Activated CD4-positive, alpha-beta T cell treated with anti-CD3 and anti-CD28 coated beads for 4 hours (primary cell): Measurements from ENCODE around the gene USP17L5.
"Not testable (repeated sequence)": the region's sequence is repeated elsewhere in the genome, so short reads cannot be mapped to it uniquely, and the experiment has no call there.

Source experiments
- DNase-seq, 2 donors: peaks; one replicate each; pipeline ENCODE4 v3.0.0-alpha.2; 2020

The USP17L5 gene

GRCh38 chr4:9339103-9339502 is at the start of gene USP17L5:
TSS of gene USP17L5 (plus strand) at chr4:9339403. CDS start at chr4:9339403, 0 bp downstream.
- not testable (repeated sequence) for DNase-seq

- not testable (repeated sequence) for DNase-seq
These were observed 15.0 kb upstream of the USP17L5 start for GRCh38 chr4:9324191-9324590.

- DNase-seq, result not testable (repeated sequence)
These were observed 14.3 kb upstream of the USP17L5 start, which contains the start of gene USP17L24 for GRCh38 chr4:9324865-9325264. TSS of gene USP17L24 (plus strand) at chr4:9325165. CDS start at chr4:9325165, 0 bp downstream.

GRCh38 chr4:9329611-9330010 is 9.6 kb upstream of the USP17L5 start, which contains the start of gene USP17L25:
TSS of gene USP17L25 (plus strand) at chr4:9329911. CDS start at chr4:9329911, 0 bp downstream.
- not testable (repeated sequence) for DNase-seq

DNA sequence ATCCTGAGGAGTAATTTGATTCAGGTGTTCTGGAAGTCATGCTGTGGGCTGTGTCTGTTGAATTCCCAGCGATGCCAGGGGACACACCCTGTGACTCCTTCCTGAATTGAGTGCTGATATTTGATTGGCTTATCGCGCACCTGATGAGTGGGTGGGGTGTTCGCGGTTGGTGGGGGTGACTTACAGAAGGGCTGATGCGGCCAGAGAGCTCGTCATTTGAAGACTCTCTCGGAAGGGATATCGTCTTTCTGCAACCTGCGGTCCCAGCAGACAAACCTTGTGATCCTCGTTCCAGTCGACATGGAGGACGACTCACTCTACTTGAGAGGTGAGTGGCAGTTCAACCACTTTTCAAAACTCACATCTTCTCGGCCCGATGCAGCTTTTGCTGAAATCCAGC is 4.8 kb upstream of the USP17L5 start, which contains the start of gene USP17L26:
TSS of gene USP17L26 (plus strand) at position 301 of the 400 bp plus-strand sequence. CDS start at position 301, 0 bp downstream.
- not testable (repeated sequence) for DNase-seq

GRCh38 chr4:9343848-9344247 is 4.6 kb downstream of the USP17L5 start, which contains the start of gene USP17L27:
TSS of gene USP17L27 (plus strand) at chr4:9344148. CDS start at chr4:9344148, 0 bp downstream.
- not testable (repeated sequence) for DNase-seq

DNA sequence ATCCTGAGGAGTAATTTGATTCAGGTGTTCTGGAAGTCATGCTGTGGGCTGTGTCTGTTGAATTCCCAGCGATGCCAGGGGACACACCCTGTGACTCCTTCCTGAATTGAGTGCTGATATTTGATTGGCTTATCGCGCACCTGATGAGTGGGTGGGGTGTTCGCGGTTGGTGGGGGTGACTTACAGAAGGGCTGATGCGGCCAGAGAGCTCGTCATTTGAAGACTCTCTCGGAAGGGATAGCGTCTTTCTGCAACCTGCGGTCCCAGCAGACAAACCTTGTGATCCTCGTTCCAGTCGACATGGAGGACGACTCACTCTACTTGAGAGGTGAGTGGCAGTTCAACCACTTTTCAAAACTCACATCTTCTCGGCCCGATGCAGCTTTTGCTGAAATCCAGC is 9.4 kb downstream of the USP17L5 start, which contains the start of gene USP17L28:
TSS of gene USP17L28 (plus strand) at position 301 of the 400 bp plus-strand sequence. CDS start at position 301, 0 bp downstream.
- not testable (repeated sequence) for DNase-seq

GRCh38 chr4:9350866-9351265 is 11.7 kb downstream of the USP17L5 start:
- DNase-seq, result not testable (repeated sequence)

DNA sequence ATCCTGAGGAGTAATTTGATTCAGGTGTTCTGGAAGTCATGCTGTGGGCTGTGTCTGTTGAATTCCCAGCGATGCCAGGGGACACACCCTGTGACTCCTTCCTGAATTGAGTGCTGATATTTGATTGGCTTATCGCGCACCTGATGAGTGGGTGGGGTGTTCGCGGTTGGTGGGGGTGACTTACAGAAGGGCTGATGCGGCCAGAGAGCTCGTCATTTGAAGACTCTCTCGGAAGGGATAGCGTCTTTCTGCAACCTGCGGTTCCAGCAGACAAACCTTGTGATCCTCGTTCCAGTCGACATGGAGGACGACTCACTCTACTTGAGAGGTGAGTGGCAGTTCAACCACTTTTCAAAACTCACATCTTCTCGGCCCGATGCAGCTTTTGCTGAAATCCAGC is 14.1 kb downstream of the USP17L5 start, which contains the start of gene USP17L29:
TSS of gene USP17L29 (plus strand) at position 301 of the 400 bp plus-strand sequence. CDS start at position 301, 0 bp downstream.
- DNase-seq, result not testable (repeated sequence)

GRCh38 chr4:9362829-9363228 is 23.6 kb downstream of the USP17L5 start, which contains the start of gene USP17L30:
TSS of gene USP17L30 (plus strand) at chr4:9363129. CDS start at chr4:9363129, 0 bp downstream.
- not testable (repeated sequence) for DNase-seq

GRCh38 chr4:9379881-9380280 is 40.7 kb downstream of the USP17L5 start:
- DNase-seq, result not testable (repeated sequence)

- peak; percentile 12 to 57 for DNase-seq
These were observed 41.9 kb downstream of the USP17L5 start for GRCh38 chr4:9381012-9381534.

DNA sequence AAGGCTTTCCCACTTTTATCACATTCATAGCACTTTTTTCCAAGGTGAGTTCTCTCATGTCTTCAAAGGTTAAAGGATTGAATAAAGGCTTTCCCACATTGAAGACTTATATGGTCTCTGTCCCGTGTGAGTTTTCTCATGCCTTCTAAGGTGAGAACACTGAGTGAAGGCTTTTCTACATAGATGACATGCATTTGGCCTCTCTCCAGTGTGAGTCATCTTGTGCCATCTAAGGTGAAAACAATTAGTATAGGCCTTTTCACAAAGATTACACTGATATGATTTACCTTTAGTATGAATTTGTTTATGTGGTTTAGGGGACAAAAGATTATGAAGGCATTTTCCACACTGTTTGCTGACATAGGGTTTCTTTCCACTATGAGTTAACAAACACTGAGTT is 44.9 kb downstream of the USP17L5 start:
- no peak for DNase-seq

DNA sequence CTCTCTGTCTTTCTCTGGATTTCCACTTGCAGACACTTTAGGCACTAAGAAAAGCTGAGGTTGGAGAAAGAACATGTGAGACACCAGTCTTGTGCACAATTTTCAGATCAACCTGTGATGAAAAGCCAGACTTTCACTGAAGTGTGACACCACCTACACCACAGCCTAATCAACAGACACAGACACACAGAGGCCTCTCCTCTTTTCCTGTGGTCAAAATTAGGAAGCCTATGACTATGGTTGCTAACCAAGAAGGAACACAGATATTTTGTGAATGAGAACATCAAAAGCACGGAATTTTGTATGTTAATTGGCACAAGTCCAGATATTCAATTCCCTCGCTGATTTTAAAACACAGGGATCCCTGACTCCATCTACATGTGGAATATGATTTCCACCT is 49.8 kb downstream of the USP17L5 start:
- not testable (repeated sequence) for DNase-seq
